Measurements from ENCODE around the gene RNF144B. TPM values are rescaled to one million over a fixed set of nuclear protein-coding genes. Genes with fewer than 3 reads are reported as not detected.
A peak's percentile ranks its signal among the peaks of the same experiment; 100 is the strongest.

The RNF144B gene
- total and polyA plus RNA-seq, 10 of the 15 experiments (the other 5 are each of a cell fraction or from before 2014, with no cell fraction given): 0.03 to 0.18 (median 0.14) TPM

GRCh38 chr6:18359237-18359885 lies 27.8 kb upstream of the RNF144B start:
- intact Hi-C loops (cut with micrococcal nuclease; ENCODE audit: unreplicated experiment): no loop called here
- FAIRE-seq (peak; percentile 59), DNase-seq (ENCODE audit: low read depth, low spot score) (no peak), ATAC-seq (peak; percentile 58)
- no peaks in the 10 kb centered on the region for H3K79me2 ChIP-seq (ENCODE audit: control insufficient read depth, insufficient read depth, low read length)
- TF ChIP-seq IRF4 (IDR thresholded peaks at IDR 0.05; ENCODE audit: low read depth, low read length) (0 out of 2 replicates have a peak, but pooled peaks have one; percentile 43), EED (IDR thresholded peaks at IDR 0.05; ENCODE audit: low read depth) (0 out of 2 replicates have a peak, but pooled peaks have one; percentile 22), ATF2 (IDR thresholded peaks at IDR 0.05; ENCODE audit: low read length) (peak; percentile 24; the same call in 1 of the 2 replicates), TCF12 (IDR thresholded peaks at IDR 0.05; ENCODE audit: low read depth, low read length) (peak; percentile 82), TBL1XR1 (IDR thresholded peaks at IDR 0.05; ENCODE audit: low read depth, low read length) (no peak), LARP7 (IDR thresholded peaks at IDR 0.05) (no peak), ZNF274 (IDR thresholded peaks at IDR 0.05; ENCODE audit: insufficient read depth, insufficient read length) (no peak), CTCF (IDR thresholded peaks at IDR 0.05 in 2 of 3, conservative IDR thresholded peaks at IDR 0.05 in 1 of 3; ENCODE audit: control insufficient read depth in 2 of 3, extremely low read depth in 1 of 3, insufficient read depth in 1 of 3, low read depth in 3 of 3, low read length in 3 of 3) (no peak), MEF2A (IDR thresholded peaks at IDR 0.05; ENCODE audit: insufficient read depth, low read depth, low read length) (0 out of 2 replicates have a peak, but pooled peaks have one; percentile 7), ZNF207 (IDR thresholded peaks at IDR 0.05; ENCODE audit: borderline replicate concordance) (no peak), TCF3 (IDR thresholded peaks at IDR 0.05; ENCODE audit: borderline replicate concordance, insufficient read depth, low read depth, low read length) (peak; percentile 86; the same call in 1 of the 2 replicates), SPI1 (IDR thresholded peaks at IDR 0.05; ENCODE audit: borderline replicate concordance, insufficient read depth, low read depth, low read length) (peak; percentile 87)
- H3K9me3 ChIP-seq (replicated peaks; ENCODE audit: control insufficient read depth, insufficient read depth, low read length): no peaks in the 10 kb centered on the region; the same call in 2 of the 3 replicates
- no peak overlapping the region for H2AFZ ChIP-seq (ENCODE audit: control insufficient read depth, low read depth, low read length)
- CTCF ChIA-PET: interaction anchor here (0.6 kb wide), 2 partner anchors 10 to 1267 kb away, joined by 3 read pairs; no protein-coding TSS in a partner anchor
- H3K4me3 ChIP-seq: no peak overlapping the region
- no peak overlapping the region for H3K9ac ChIP-seq (ENCODE audit: control insufficient read depth, insufficient read depth, low read length)
- BruUV-seq (replicated peaks): no TSS peak
- in situ Hi-C loops (cut with MboI): no loop called here
- H4K20me1 ChIP-seq (ENCODE audit: control insufficient read depth, insufficient read depth): no peaks in the 10 kb centered on the region
- no peak overlapping the region for H3K27ac ChIP-seq (ENCODE audit: control insufficient read depth, insufficient read depth)
- POLR2A ChIA-PET: no interaction called here
- no peaks in the 10 kb centered on the region for H3K36me3 ChIP-seq (ENCODE audit: control insufficient read depth in 2 of 2, insufficient read depth in 2 of 2, low read length in 1 of 2)
- WGBS (ENCODE audit: insufficient coverage, insufficient replicate concordance, low lambda C conversion rate, missing lambda C conversion rate): 25% methylated on average over 1 of the region's 1 CpG
- RAD21 ChIA-PET (ENCODE audit: unreplicated experiment): interaction anchor here (0.6 kb wide), 1 partner anchor 42 kb away, joined by 3 read pairs; no protein-coding TSS in a partner anchor
- no peaks in the 10 kb centered on the region for H3K27me3 ChIP-seq (replicated peaks in 1 of 2; ENCODE audit: control insufficient read depth in 2 of 2, insufficient read depth in 2 of 2, low read length in 1 of 2)
- peak overlapping the region; percentile 50 for H3K4me2 ChIP-seq (ENCODE audit: control insufficient read depth, insufficient read depth)
- SMC1A ChIA-PET (ENCODE audit: uncharacterized antibody, unreplicated experiment): interaction anchor here (1.5 to 2.3 kb wide), 2 partner anchors 10 to 27 kb away, joined by 3 to 6 read pairs; partner anchors contain the start of gene RNF144B
- peaks cover 9% of the 10 kb centered on the region for H3K4me1 ChIP-seq (ENCODE audit: control insufficient read depth, insufficient read depth, low read length)
